ENCODE data around the gene CHRM2.

DNA sequence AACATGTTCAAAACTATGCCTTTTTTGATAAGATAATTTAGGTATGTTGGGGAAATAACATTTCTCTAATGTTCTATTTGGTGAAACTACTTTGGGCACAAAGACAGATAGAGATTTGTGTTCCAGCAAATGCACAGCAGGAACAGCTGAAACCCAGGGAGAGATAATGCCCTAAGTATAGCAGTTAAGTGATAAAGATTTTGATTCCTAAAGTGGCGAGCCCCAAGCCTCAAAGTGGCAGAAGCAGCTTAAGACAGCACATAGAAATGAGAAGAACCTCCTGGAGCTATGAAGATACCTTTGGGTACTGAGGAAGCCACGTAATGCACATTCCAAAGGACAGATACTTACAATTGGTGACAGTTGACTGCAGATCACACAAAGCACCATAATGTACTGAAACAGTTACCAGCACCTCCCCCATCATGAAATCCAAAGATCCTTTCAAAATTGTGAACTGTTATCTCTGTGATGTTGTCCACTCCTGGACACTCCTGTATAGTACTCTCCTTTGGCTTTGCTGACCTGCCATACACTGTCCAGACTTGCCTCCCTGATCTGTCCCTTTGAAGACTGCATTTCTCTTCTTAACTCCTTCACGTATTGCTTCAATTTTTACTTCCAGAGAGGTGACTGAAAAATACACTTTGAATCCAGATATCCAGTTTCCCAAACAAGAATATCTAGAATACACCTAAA is 62.9 kb downstream of the CHRM2 start:
- TF ChIP-seq, protein P1, sequence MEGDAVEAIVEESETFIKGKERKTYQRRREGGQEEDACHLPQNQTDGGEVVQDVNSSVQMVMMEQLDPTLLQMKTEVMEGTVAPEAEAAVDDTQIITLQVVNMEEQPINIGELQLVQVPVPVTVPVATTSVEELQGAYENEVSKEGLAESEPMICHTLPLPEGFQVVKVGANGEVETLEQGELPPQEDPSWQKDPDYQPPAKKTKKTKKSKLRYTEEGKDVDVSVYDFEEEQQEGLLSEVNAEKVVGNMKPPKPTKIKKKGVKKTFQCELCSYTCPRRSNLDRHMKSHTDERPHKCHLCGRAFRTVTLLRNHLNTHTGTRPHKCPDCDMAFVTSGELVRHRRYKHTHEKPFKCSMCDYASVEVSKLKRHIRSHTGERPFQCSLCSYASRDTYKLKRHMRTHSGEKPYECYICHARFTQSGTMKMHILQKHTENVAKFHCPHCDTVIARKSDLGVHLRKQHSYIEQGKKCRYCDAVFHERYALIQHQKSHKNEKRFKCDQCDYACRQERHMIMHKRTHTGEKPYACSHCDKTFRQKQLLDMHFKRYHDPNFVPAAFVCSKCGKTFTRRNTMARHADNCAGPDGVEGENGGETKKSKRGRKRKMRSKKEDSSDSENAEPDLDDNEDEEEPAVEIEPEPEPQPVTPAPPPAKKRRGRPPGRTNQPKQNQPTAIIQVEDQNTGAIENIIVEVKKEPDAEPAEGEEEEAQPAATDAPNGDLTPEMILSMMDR (conservative IDR thresholded peaks at IDR 0.05): no peak
- TF ChIP-seq EZH2 (IDR thresholded peaks at IDR 0.05; ENCODE audit: low read depth): no peak

Data from PC-9 (cell line).